KOPT-K1 (cell line): ENCODE results near the gene TMEM141.

Source experiments
- H3K27ac ChIP-seq: fragments of 200-600 bp; sonication (generic); 2 replicates; pipeline ENCODE4 v1.5.1; 2016; ENCODE audit warnings: antibody characterized with exemption, mild to moderate bottlenecking, low read depth, low read length; ENCODE audit not compliant: poor library complexity, severe bottlenecking
- H3K36me3 ChIP-seq: fragments of 200-600 bp; sonication (generic); 2 replicates; pipeline ENCODE4 v1.5.1; 2017; ENCODE audit warnings: antibody characterized with exemption, mild to moderate bottlenecking, low read length, moderate library complexity; ENCODE audit not compliant: insufficient read depth
- H3K9me3 ChIP-seq: fragments of 200-600 bp; sonication (generic); 2 replicates; pipeline ENCODE4 v1.5.1; 2017; ENCODE audit warnings: antibody characterized with exemption, low read length, mild to moderate bottlenecking; ENCODE audit not compliant: insufficient read depth, poor library complexity, severe bottlenecking

TMEM141 gene

DNA sequence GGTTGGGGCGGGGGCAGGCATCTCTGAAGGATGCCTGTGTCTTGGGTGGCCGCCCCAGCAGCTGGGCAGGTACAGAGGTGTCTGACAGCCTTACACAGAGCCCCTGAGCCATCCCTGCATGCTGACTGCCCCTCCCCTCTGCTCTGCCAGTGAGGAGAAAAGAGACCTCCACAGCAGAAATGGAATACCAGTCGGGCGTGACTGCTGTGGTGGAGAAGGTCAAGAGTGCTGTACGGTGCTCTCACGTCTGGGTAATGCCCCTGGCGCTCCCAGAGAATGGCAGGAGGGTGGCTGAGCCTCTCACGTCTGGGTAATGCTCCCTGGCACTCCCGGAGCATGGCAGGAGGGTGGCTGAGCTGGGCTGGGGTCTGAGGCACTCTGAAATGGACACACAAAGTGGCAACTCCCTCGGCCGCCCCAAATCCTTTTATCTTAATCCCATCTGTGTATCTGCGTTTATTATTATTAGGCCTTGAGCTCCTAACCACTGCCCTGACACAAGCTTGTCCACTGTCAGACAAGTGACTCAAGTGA, 14.1 kb downstream of the TMEM141 start:
- H3K27ac ChIP-seq, result no peak overlapping the region
- H3K9me3 ChIP-seq, result no peaks in the 10 kb centered on the region
- H3K36me3 ChIP-seq, result peaks cover 6% of the 10 kb centered on the region; the same call in 1 of the 2 replicates

DNA sequence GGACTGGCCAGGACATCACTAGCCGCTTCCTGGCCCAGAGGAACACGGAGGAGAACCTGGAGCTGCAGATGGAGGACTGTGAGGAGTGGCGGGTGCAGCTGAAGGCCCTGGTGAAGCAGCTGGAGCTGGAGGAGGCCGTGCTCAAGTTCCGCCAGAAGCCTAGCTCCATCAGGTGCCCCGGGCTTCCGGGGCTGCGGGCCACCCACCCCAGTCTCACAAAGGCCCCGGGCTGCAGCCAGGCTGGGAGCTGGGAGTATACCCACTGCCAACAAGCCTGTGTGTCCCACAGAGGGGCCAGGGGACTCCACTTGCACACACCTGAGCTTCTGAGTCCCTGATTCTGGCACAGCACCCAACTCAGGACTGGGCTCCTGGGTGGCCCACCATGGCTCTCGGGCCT, 14.9 kb downstream of the TMEM141 start:
- Histone ChIP-seq H3K9me3 (no peaks in the 10 kb centered on the region), H3K27ac (no peak overlapping the region), H3K36me3 (peaks cover 14% of the 10 kb centered on the region; the same call in 1 of the 2 replicates)

DNA sequence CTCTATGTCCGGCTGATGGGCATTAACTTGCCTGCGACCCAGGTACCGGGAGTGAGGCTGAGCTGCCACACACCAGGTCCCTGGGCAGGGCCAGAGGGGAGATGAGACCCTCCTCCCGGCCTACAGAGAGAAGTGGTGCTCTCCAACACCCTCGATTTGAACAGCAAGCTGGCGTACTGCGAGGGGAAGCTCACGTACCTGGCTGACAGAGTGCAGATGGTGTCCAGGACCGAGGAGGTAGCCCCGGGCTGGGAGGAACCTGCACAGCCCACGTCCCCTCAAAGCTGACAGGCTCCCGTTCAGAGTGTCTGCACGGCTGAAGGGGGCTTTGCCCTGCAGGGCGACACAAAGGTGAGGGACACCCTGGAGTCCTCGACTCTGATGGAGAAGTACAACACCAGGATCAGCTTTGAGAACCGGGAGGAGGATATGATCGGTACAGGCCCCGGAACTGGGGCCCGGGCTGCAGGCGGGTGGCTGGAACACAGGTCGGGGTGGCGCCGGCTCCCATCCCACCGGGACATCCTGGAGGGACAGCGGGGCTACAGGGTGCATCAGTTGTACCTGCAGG, 15.6 kb downstream of the TMEM141 start:
- Histone ChIP-seq H3K36me3 (peaks cover 21% of the 10 kb centered on the region; the same call in 1 of the 2 replicates), H3K27ac (peak overlapping the region; percentile 84), H3K9me3 (no peaks in the 10 kb centered on the region)

DNA sequence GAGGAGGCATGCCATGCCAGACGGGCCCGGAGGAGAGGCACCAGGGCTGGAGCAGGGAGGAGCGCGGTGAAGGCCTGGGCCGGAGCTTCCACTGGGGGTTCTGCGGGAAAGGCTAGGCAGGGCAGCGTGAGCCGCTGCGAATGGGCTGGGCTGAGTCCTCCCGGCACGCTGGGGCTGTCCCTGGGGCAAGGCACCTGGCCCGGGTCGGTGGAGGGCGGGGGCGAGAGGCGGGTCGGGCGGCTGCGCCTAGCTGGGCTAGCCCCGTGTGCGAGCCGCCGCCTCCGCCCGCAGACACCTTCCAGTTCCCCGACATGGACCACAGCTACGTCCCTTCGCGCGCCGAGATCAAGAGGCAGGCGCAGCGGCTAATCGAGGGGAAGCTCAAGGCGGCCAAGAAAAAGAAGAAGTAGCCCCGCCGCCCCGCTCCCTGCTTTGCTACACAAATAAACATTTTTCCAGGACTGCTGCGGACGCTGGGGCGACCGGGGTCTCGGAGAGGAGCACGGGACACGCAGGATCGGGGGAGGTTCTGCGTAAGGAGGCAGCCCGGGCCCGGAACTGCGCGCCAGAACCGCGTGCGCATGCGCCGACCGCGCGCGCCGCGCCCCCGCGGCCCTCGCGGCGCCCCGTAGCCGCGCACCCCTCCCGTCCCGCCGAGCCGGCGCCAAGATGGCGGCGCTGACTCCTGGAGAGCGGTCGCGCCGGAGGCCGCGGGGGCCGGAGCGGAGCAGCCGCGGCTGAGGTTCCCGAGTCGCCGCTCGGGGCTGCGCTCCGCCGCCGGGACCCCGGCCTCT, 16.3 kb downstream of the TMEM141 start, which contains the start of gene RABL6:
TSS of gene RABL6 (plus strand) at position 668 of the 794 bp plus-strand sequence. CDS start 249 bp downstream, outside the sequence.
- Histone ChIP-seq H3K36me3 (peaks cover 27% of the 10 kb centered on the region; the same call in 1 of the 2 replicates), H3K27ac (peak within 1 kb of the TSS; percentile 84), H3K9me3 (no peaks in the 10 kb centered on the region)

DNA sequence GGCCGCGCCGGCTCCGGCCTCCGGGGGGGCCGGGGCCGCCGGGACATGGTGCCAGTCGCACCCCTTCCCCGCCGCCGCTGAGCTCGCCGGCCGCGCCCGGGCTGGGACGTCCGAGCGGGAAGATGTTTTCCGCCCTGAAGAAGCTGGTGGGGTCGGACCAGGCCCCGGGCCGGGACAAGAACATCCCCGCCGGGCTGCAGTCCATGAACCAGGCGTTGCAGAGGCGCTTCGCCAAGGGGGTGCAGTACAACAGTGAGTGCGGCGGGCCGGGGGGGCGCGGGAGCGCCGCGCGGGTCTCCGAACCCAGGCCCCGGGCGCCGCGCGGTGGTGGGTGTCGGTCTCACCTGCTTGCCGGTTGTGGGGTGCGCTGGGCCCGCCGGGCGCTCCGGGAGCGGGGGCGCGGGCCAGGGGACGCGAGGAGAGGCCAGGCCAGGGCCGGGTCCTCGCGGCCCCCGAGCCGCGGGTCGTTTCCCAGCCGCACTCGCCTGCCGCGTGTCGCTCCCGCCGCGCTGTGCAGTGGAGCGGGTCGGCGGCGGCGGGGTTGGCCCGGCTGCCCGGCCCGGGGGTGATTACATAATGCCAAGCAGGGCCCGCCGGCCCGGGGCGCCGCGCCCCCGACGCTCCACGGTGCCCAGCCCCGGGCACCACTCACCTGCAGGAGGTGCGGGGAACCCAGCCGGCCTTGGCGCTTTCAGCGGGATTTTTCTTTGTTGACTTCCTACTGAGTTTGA, 17.1 kb downstream of the TMEM141 start:
- Histone ChIP-seq H3K9me3 (no peaks in the 10 kb centered on the region), H3K27ac (peak overlapping the region; percentile 84), H3K36me3 (peaks cover 34% of the 10 kb centered on the region)

DNA sequence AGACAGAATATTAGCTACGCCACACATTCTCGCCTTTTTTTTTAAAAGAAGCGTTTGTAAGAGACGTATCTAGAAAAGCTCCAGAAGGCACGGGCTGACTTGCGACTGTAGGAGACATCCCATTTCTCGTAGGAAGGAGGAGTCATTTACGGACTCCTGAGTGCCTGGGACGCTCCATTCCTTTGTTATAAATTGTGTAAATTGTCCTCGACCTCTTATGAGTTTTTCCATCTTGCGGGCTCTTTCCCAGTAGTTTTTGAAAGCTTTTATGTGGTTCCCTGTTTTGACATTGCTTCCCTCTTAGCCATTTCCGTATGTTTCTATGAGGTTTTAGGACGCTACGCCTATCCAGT, 17.6 kb downstream of the TMEM141 start:
- H3K27ac ChIP-seq, result peak overlapping the region; percentile 84

DNA sequence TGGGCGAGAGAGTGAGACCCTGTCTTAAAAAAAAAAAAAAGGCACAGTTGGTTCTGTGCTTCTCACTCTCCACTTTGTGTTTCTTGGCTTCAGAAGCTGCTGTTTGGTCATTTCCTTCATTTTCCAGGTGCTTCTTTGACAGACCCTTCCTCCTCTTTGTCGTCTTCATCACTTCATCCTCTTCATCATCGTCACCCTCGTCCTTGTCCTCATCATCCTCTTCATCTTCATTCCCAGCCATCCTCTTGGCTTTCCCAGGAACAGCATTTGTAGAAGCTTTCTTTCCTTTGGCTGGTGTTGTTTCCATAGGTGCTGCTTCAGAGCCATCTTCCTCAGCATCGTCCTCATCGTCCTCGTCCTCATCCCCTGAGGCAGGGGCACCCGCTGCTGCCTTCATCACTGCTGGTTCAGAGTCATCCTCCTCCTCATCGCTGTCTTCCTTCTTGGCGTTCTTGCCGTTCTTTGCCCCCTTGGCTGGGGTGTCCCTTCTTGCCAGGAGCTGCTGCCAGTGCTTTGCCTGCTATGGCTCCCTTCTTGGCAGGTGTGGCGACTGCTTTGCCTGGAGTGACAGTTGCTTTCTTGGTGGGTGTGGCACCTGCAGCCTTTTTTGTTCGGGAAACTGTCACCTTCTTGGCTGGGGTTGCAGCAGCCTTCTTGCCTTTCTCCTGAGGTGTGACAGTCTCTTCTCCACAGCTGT, 23.7 kb downstream of the TMEM141 start:
- peaks cover 66% of the 10 kb centered on the region for H3K36me3 ChIP-seq
- H3K9me3 ChIP-seq, result no peaks in the 10 kb centered on the region
- H3K27ac ChIP-seq, result no peak overlapping the region

More for the DNA sequence above, 17.6 kb downstream of the TMEM141 start:
- Histone ChIP-seq H3K9me3 (no peaks in the 10 kb centered on the region), H3K36me3 (peaks cover 40% of the 10 kb centered on the region)

DNA sequence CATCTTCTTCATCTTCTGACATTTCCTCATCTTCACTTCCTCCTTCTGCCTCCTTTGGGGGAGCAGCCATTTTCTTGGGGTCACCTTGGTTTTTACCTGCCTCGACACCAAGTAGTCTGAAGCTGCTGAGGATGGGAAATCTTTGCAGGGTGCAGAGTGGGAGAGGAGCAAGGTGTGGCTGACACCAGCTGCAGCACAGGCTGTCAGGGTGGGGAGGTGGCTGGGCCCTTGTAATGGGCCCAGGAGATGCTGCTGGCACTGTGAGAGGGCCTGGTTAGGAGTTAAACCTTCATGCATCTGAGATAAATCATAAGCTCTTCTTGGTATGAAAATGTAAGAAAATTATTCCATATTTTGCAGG, 24.3 kb downstream of the TMEM141 start:
- Histone ChIP-seq H3K9me3 (no peaks in the 10 kb centered on the region), H3K36me3 (peaks cover 61% of the 10 kb centered on the region), H3K27ac (no peak overlapping the region)

DNA sequence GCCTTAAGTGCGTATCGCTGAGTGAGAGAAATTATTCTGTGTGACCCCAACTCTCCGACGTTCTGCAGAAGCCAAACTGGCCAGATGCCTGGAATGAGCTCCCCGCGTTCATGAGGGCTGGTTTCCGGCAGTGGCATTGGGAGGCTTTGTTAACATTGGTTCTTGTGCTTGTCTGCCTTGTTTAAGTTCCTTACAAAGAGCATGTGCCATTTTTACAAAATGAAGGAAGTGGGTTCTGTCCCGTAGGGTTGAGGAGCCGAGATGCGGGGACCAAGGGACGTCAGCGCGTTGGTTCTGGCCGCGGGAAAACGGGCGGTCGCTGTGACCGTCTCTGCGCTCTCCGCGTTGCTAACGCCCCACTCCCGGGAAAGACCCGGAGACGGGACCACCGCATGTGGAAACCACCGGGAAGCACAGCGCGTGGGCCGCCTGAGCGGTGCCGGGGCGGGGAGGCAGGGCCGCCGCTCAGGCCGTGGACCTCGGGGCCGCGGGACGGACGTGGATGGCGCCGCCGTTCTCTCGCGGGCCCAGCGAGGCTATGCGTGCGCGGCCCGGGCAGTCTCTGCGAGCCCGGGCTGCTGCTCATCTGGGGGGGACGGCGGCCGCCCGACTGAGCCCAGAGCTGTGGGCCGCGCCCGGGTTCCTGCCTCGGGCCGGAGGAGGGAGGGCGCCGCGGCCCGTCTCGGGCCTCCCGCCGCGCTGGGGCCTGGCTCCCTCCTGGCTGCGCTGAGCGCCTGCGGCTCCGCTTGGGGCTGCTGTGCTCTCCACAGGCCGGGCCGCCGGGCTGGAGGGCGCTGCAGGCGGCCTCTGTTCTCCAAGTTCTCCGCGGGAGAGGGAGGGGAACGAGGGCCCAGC, 30.1 kb downstream of the TMEM141 start:
- Histone ChIP-seq H3K9me3 (no peaks in the 10 kb centered on the region), H3K27ac (no peak overlapping the region), H3K36me3 (peaks cover 42% of the 10 kb centered on the region)

DNA sequence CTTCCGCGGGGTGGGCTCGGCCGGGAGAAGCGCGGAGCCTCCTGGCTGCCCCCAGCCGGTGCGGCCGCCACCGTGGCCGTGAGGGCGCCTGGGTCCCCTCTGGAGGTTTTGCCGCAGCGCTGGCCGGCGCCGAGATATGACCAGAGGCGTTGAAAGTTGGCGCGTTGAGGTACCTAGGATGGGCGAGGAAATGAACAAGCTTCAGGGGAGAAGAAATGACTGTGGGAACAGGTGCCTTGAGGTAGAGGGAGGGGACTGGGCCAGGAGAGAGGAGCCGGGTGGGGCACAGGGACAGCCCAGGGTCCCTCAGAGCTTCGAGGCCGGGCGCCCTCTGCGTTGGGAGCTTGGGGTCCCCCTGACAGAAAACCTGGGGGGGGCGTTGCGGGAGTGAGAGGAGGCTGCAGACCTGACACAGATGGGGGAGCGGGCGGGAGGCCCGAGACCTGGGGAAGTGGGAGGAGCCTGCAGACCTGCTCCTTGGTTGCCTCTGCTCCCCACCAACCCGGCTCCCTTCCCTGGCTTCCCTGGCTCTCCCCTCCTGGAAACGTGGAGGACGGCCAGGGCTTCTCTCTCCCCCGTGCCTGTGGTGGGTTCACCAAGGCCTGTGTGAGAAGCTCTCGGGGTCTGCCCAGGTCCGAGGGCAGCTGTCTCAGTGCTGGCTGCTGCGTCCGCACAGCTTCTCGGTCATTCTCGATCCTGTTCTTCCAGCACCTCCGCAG, 30.8 kb downstream of the TMEM141 start:
- Histone ChIP-seq H3K9me3 (no peaks in the 10 kb centered on the region), H3K36me3 (peaks cover 47% of the 10 kb centered on the region), H3K27ac (no peak overlapping the region)

DNA sequence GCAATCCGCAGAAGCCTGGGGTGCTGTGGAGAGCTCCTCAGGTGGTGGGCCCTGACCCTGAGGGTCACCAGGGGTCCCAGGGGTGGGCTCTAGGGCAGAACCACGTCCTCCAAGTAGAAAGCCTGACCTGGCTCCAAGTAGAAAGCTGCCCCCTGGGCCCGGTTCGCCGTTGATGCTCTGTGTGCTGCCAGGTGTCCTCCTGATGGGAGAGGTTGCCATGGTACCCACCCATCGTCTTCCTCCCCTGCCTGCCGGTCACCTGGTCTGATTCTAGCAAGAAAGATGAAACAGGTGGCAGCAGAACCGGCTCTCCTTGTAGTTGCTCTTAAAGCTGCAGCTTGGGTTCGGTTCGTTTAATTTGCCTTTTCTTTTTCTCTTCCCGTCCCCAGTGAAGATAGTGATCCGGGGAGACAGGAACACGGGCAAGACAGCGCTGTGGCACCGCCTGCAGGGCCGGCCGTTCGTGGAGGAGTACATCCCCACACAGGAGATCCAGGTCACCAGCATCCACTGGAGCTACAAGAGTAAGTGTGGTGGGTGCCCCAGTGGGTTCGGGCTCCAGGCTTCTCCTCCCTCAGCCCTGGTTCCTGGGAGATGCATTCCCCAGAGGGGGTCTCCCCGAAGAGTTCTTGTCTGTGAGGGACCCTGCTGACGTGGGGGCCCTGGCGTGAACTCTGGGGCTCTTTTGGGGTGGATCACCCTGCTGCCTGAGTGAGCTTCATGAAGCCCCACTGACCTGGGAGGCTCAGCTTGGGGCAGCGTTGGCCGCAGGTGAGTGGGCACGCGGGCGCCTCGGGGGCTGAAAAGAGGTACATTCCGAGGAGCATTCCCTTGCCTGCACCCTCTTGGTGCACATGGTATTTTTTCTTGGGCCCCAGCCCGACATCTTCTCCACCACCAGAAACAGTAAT, 32.2 kb downstream of the TMEM141 start:
- peaks cover 51% of the 10 kb centered on the region for H3K36me3 ChIP-seq
- H3K27ac ChIP-seq, result no peak overlapping the region
- H3K9me3 ChIP-seq, result no peaks in the 10 kb centered on the region

DNA sequence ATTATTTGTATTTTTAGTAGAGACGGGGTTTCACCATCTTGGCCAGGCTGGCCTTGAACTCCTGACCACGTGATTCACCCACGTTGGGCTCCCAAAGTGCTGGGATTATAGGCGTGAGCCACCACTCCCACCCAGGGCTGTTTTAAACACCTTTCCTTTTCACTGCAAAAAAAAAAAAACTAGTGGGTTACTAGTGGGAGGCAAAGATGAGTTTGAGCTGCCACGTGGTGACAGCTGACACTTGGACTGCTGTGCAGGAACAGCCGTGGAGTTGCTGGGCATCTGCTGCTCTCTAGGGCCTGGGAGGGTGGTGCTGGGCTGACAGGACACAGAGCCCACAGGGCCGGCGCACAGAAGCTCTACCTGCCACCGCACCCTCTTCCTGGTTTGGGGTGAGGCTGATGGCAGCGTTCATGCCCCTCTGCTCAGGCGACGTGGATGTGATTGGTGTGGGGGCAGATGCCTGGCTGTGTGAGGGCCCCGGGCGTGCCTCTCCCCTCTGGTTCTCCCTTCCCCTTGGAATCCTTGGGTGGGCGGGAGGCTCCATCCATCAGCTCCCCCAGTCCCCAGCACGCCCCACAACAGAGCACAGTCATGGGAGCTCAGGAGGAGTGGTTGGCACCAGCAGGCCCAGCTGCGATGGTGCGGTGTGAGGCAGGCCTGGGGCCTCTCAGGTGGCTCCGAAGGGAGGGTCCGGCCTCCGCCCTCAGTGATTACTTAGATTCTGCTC, 33.5 kb downstream of the TMEM141 start:
- Histone ChIP-seq H3K9me3 (no peaks in the 10 kb centered on the region), H3K36me3 (peaks cover 64% of the 10 kb centered on the region), H3K27ac (no peak overlapping the region)
